HG03139 (cell line): ENCODE results near the gene SNX9.

ENCODE experiments used
- ATAC-seq: cut with Tn5 transposase; IDR thresholded peaks from one replicate; pipeline ENCODE4 v1.9.1; 2021; ENCODE audit not compliant: unreplicated experiment

SNX9 gene

DNA sequence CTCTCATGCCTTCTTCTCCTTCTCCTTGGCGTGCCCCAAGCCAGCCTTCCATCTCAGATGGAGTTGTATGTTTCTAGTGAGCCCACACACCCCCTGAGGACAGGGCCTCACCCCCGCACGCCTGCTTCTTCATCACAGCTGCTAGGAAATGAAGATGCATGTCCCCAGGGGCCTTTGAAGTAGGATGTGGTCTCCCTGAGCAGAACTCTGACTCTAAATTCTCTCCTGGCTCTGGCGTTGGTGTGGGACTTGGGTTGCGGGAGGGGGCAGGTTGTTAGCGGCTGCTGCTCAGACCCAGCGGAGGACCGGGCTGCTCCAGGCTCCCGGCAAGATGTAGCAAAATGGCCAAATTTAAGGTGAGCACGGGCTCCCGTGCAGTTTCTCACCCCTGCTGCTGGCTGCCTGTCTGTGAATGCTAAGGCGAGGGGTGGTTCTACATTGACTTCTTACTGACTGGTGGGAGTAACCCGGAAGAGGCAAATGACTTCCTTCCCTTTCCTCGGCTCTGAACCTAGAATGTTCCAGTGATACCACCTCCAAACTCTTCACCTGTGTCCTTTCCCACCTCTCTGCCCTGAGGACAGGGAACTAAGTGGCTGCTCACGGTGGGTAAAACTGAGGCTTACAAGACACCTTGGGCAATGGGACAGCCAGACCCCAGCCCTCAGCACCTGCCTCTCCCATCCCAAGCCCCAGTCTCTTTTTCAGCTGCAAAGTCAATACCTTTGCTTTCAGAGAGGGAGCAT, 167.4 kb downstream of the SNX9 start:
- no peak for ATAC-seq

DNA sequence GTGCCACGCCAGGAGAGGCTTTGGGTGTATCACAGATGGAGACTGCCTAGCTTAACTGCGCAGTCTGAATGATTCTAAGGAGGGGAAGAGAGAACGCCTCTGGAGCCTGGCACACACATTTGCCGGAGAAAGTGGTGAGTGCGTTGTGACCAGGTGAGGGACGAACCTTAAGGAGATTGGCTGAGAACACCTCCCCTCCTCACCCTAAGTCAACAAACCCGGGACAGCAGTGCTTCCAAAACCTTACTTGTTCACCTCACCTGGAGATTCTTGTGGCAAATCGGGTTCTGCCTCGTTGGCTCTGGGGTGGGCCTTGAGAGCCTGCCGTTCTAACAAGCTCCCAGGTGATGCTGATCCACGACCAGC, 168.0 kb downstream of the SNX9 start:
- ATAC-seq, result no peak

DNA sequence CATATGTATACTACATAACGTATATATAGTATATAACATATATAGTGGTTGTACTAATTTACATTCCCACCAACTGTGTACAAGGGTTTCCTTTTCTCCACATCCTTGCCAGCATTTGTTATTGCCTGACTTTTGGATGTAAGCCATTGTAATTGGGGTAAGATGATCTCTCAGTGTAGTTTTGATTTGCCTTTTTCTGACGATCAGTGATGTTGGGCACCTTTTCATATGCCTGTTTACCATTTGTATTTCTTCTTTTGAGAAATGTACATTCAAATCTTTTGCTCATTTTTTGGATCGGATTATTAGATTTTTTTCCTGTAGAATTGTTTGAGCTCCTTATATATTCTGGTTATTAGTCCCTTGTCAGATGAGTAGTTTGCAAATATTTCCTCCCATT, 170.0 kb downstream of the SNX9 start:
- no peak for ATAC-seq

DNA sequence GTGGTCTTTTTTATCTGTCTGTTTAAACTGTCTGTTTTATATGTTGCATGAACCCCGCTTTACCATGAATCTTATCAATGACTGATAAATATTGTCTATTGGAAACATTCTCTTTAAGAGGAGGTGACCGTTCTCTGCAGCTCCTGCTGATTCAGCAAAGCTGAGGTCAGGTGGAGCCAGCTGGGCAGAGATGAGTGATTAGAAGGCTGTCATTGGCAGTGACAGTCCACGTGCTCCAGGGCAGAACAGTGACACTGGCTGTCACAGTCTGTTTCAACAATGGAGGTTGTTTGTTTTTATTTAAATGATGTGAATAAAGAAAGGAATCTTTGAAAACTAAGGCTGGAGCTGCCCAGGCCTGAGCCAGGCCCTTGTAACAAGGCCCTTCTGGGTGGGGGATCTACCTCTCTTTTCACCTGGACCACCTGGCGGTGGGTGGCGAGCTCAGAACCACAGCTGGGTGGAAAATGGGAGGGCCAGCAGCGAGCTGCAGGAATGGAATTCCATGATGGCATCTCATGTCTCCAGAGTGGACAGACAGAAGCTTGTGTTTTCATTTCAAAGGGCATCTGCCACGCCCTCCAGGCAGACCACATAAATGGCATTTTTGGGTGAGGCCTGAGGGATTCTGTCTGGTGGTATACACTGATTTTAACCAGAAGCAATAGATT, 171.2 kb downstream of the SNX9 start:
- ATAC-seq, result no peak
